Measurements from ENCODE around the gene FNBP1. TPM values are rescaled to one million over a fixed set of nuclear protein-coding genes. Genes with fewer than 3 reads are reported as not detected.

The FNBP1 gene
- total RNA-seq, 1 donor from 2014 or later = 34.9 TPM

GRCh38 chr9:129919841-129920240, 123.1 kb downstream of the FNBP1 start:
- H3K4me3 Mint-ChIP-seq = no peak overlapping the region
- no peaks in the 10 kb centered on the region for H3F3A ChIP-seq (ENCODE audit: low read depth)
- no peaks in the 10 kb centered on the region for H3K27me3 Mint-ChIP-seq (ENCODE audit: insufficient read depth, low read depth)
- H3K36me3 Mint-ChIP-seq = peaks cover 9% of the 10 kb centered on the region
- no peak overlapping the region for H3K4me2 ChIP-seq
- no peaks in the 10 kb centered on the region for H3K27me3 ChIP-seq
- no peaks in the 10 kb centered on the region for H3K36me3 ChIP-seq
- H3K4me3 ChIP-seq = no peak overlapping the region
- DNase-seq (ENCODE audit: low spot score) = no peak
- no peaks in the 10 kb centered on the region for H3K79me2 ChIP-seq (ENCODE audit: low read depth)
- TF ChIP-seq CTCF (IDR thresholded peaks at IDR 0.05) (no peak), EZH2 (IDR thresholded peaks at IDR 0.05) (no peak), EZH2phosphoT487 (IDR thresholded peaks at IDR 0.05) (no peak)
- H3K4me1 ChIP-seq = no peaks in the 10 kb centered on the region
- no peaks in the 10 kb centered on the region for H4K20me1 ChIP-seq (ENCODE audit: low read depth)
- peaks cover 3% of the 10 kb centered on the region for H3K4me1 Mint-ChIP-seq
- no peak overlapping the region for H3K27ac ChIP-seq
- no peak overlapping the region for H3K27ac Mint-ChIP-seq
- H3K9ac ChIP-seq = no peak overlapping the region
- H3K9me3 Mint-ChIP-seq = no peaks in the 10 kb centered on the region
- no peak overlapping the region for H2AFZ ChIP-seq (replicated peaks)
- H3K9me3 ChIP-seq (ENCODE audit: low read depth) = no peaks in the 10 kb centered on the region

GRCh38 chr9:129919277-129919676, 123.7 kb downstream of the FNBP1 start:
- Histone ChIP-seq H3K27ac (no peak overlapping the region), H3F3A (ENCODE audit: low read depth) (no peaks in the 10 kb centered on the region), H3K4me3 (no peak overlapping the region), H2AFZ (replicated peaks) (no peak overlapping the region), H3K79me2 (ENCODE audit: low read depth) (no peaks in the 10 kb centered on the region), H4K20me1 (ENCODE audit: low read depth) (no peaks in the 10 kb centered on the region), H3K4me1 (no peaks in the 10 kb centered on the region), H3K9me3 (ENCODE audit: low read depth) (no peaks in the 10 kb centered on the region), H3K4me2 (no peak overlapping the region), H3K27me3 (no peaks in the 10 kb centered on the region), H3K36me3 (no peaks in the 10 kb centered on the region), H3K9ac (no peak overlapping the region)
- H3K27ac Mint-ChIP-seq = no peak overlapping the region
- H3K36me3 Mint-ChIP-seq = peaks cover 6% of the 10 kb centered on the region
- TF ChIP-seq EZH2 (IDR thresholded peaks at IDR 0.05) (no peak), EZH2phosphoT487 (IDR thresholded peaks at IDR 0.05) (no peak), CTCF (IDR thresholded peaks at IDR 0.05) (no peak)
- H3K9me3 Mint-ChIP-seq = no peaks in the 10 kb centered on the region
- H3K4me3 Mint-ChIP-seq = no peak overlapping the region
- H3K4me1 Mint-ChIP-seq = peaks cover 3% of the 10 kb centered on the region
- no peak for DNase-seq (ENCODE audit: low spot score)
- H3K27me3 Mint-ChIP-seq (ENCODE audit: insufficient read depth, low read depth) = no peaks in the 10 kb centered on the region

GRCh38 chr9:129918296-129918950, 124.6 kb downstream of the FNBP1 start:
- no peak overlapping the region for H3K4me3 ChIP-seq
- no peaks in the 10 kb centered on the region for H3K9me3 ChIP-seq (ENCODE audit: low read depth)
- H3K27ac ChIP-seq = no peak overlapping the region
- no peaks in the 10 kb centered on the region for H3K36me3 ChIP-seq
- no peaks in the 10 kb centered on the region for H3K27me3 ChIP-seq
- H4K20me1 ChIP-seq (ENCODE audit: low read depth) = no peaks in the 10 kb centered on the region
- Mint-ChIP-seq H3K27me3 (ENCODE audit: insufficient read depth, low read depth) (no peaks in the 10 kb centered on the region), H3K27ac (no peak overlapping the region), H3K4me1 (peaks cover 3% of the 10 kb centered on the region), H3K9me3 (no peaks in the 10 kb centered on the region), H3K36me3 (peaks cover 6% of the 10 kb centered on the region), H3K4me3 (no peak overlapping the region)
- H2AFZ ChIP-seq (replicated peaks) = no peak overlapping the region
- no peaks in the 10 kb centered on the region for H3K4me1 ChIP-seq
- H3K79me2 ChIP-seq (ENCODE audit: low read depth) = no peaks in the 10 kb centered on the region
- H3F3A ChIP-seq (ENCODE audit: low read depth) = no peaks in the 10 kb centered on the region
- TF ChIP-seq EZH2 (IDR thresholded peaks at IDR 0.05) (no peak), CTCF (IDR thresholded peaks at IDR 0.05) (no peak), EZH2phosphoT487 (IDR thresholded peaks at IDR 0.05) (no peak)
- no peak for DNase-seq (ENCODE audit: low spot score)
- H3K9ac ChIP-seq = no peak overlapping the region
- H3K4me2 ChIP-seq = no peak overlapping the region
